K562 (cell line): Measurements from ENCODE around the gene MIEN1.

Experiments
- FIP1L1 ChIP-seq: fragments of 200-400 bp; formaldehyde crosslinking; IDR thresholded peaks from 2 replicates; pipeline ENCODE4 v1.6.1; 2018; ENCODE audit warnings: mild to moderate bottlenecking, low read depth, low read length; ENCODE audit not compliant: poor library complexity, severe bottlenecking
- SIRT6 ChIP-seq: IDR thresholded peaks from one replicate; pipeline ENCODE4 v1.6.1; 2012; ENCODE audit warnings: low read depth, mild to moderate bottlenecking, control low read depth, inconsistent platforms, low read length, moderate library complexity
- SNAPC5 ChIP-seq: fragments of 250-450 bp; sonication (Bioruptor Pico); IDR thresholded peaks from 2 replicates; pipeline ENCODE4 v1.8.0; 2021; ENCODE audit warnings: moderate library complexity, mild to moderate bottlenecking, inconsistent platforms
- TF ChIP-seq, protein P1 (sequence below), 3 experiments: IDR thresholded peaks in 2 of 3; conservative IDR thresholded peaks in 1 of 3; 2 replicates each; pipeline ENCODE4 v1.5.1; 2011 to 2012; ENCODE audit warnings: low read length in 3 of 3, mild to moderate bottlenecking in 3 of 3, control low read depth in 2 of 3, improper control_type of control experiment in 1 of 3, inconsistent platforms in 1 of 3, low read depth in 1 of 3, mixed read lengths in 1 of 3, moderate library complexity in 1 of 3; ENCODE audit not compliant: insufficient read depth in 2 of 3

DNA sequence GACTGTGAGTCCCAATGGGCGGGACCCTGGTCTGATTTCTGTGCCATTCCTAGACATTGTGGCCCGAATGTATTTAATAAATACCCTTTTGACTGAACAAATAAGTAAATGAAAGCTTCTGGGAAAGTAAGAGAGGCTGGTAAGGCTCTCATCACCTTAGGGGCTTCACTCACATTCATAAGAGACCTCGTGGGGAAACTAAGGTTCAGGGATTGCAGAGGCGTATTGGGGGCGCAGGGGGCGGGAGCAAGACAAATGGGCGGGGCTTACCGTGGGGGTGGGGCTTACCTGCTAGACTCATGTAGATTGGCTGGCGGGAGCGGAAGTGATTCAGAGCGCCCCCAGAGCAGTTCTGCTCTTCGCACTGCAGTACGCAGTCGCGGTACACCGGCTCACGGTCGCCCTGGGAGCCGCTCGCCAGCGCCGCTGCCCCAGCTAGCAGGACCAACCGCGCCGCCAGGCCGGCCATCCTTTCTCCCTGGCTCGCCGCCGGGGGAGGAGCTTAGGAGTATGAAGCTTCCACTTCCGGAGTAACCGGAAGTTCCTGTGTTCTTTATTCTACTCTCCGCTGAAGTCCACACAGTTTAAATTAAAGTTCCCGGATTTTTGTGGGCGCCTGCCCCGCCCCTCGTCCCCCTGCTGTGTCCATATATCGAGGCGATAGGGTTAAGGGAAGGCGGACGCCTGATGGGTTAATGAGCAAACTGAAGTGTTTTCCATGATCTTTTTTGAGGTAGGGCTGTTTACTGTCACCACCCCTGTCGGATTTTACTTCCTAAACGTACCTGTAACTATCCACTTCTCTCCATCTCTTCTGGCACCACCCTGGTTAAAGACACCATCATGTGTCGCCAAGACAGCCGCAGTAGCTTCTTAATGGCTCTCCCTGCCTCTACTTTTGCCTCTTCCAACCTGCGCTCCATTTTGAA lies 42.5 kb downstream of the MIEN1 start, which contains the start of gene PGAP3:
- no peak for TF ChIP-seq SIRT6
- TF ChIP-seq FIP1L1: no peak
- TF ChIP-seq, protein P1, sequence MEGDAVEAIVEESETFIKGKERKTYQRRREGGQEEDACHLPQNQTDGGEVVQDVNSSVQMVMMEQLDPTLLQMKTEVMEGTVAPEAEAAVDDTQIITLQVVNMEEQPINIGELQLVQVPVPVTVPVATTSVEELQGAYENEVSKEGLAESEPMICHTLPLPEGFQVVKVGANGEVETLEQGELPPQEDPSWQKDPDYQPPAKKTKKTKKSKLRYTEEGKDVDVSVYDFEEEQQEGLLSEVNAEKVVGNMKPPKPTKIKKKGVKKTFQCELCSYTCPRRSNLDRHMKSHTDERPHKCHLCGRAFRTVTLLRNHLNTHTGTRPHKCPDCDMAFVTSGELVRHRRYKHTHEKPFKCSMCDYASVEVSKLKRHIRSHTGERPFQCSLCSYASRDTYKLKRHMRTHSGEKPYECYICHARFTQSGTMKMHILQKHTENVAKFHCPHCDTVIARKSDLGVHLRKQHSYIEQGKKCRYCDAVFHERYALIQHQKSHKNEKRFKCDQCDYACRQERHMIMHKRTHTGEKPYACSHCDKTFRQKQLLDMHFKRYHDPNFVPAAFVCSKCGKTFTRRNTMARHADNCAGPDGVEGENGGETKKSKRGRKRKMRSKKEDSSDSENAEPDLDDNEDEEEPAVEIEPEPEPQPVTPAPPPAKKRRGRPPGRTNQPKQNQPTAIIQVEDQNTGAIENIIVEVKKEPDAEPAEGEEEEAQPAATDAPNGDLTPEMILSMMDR (IDR thresholded peaks at IDR 0.05 in 2 of 3, conservative IDR thresholded peaks at IDR 0.05 in 1 of 3; ENCODE audit: insufficient read depth in 2 of 3, low read depth in 1 of 3, low read length in 3 of 3): peak in 1 of 3 experiments; percentile 31; a peak in 2 of 6 replicates
- TF ChIP-seq SNAPC5: no peak
